DMS79 (cell line): ENCODE measurements around the gene GPN1.
A peak's percentile ranks its signal among the peaks of the same experiment; 100 is the strongest.
"Not testable (repeated sequence)": the region's sequence is repeated elsewhere in the genome, so short reads cannot be mapped to it uniquely, and the experiment has no call there.

Experiments
- DNase-seq: peaks from one replicate; lab custom pipeline; 2025; lab: John Stamatoyannopoulos, UW

Gene GPN1

GRCh38 chr2:27627963-27628766 is 685 bp upstream of the GPN1 start:
- DNase-seq: no peak

- not testable (repeated sequence) for DNase-seq
Observed at GRCh38 chr2:27630257-27630656, 1.4 kb downstream of the GPN1 start.

- no peak for DNase-seq
Observed at GRCh38 chr2:27634291-27634690, 5.4 kb downstream of the GPN1 start.

- DNase-seq: no peak
Observed at GRCh38 chr2:27636766-27637165, 7.9 kb downstream of the GPN1 start.

DNA sequence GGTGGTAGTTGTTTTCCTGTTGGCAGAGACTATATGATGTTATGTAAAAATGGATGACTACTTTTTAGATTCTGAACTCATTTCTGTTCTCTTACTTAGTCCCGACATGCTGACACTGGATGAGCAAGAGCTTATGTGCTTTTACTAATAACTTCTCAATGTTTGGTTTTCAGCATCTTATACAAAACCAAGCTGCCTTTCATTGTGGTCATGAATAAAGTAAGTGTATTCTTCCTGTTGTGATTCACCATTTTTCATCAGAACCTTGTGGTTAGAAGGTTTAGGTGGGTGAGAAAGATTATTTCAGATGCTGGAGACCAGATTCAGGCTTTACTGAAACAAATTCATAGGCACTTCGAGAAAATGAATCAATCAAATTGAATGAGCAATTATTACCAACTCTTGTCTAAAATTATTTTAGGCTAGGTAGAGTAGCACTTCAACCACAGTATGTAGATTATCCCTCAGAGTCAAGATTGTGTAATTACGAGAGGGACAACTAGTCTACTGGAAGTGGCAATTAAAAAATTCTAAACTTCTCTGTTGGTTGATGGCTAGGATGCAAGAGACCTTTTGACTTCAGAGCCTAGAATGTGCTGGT is 9.3 kb downstream of the GPN1 start:
- no peak for DNase-seq

- DNase-seq: no peak
Observed at GRCh38 chr2:27638709-27639108, 9.9 kb downstream of the GPN1 start.

DNA sequence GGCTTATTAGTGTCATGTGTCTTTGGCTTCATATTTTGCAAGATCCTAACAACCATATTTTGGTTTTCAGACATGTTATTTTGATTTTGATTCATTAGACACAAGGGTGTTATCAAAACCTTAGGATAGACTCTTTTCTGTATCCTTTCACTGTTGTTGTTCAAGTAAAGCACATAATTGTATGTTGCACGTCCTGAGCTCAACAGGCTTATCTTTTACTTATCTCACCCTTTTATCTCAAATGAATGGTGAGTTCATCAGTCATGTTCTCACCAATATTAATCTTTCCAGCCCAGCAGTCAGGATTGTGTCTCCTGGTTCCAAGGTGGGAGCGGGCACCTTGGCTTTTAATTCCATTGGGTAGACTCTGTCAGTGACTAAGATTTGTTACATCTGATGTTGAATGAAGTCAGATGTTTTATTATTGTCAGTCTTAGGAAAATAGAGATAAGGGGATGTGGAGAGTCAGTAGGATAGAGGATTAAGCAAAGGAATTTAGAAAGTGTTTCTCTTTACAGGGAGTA is 11.9 kb downstream of the GPN1 start:
- no peak for DNase-seq

DNA sequence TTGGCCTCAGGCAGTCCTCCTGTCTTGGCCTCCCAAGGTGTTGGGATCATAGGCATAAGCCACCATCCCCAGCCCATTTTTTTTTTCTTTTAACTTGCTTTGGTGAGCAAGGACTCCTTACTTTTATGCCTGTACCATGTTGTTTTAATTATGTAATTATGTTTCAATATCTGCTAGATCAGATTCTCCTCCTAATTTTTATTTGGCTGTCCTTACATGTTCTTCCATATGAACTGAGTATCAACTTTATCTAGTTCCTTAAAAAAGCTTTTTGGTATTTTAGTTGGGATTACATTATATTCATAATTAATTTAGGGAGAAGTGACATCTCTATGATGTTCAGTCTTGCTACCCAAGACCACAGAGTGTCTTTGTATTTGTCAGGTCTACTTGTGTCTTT is 16.3 kb downstream of the GPN1 start:
- DNase-seq: no peak

DNA sequence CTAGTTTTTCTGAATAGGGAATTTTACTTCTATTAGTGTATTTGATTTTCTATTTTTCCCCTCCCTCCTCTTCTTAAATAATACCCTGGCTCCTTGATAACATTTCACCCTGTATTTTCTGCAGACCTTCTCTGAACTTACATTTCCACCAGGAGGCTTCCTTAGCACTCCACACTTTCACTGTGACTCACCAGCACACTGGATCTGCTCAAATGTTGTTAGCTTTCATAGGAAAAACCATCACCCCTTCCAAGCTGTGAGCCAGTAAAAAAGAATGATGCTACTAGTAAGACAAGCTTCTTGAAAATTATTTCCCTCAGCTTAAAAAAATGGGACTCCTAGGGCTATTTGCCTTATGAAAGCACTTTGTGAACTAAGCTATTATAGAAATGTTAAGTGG is 18.4 kb downstream of the GPN1 start:
- no peak for DNase-seq

GRCh38 chr2:27647737-27648136 is 18.9 kb downstream of the GPN1 start:
- DNase-seq: no peak

- DNase-seq: no peak
Observed at GRCh38 chr2:27651056-27651455, 22.2 kb downstream of the GPN1 start.

GRCh38 chr2:27652341-27652740 is 23.5 kb downstream of the GPN1 start:
- DNase-seq: no peak

DNA sequence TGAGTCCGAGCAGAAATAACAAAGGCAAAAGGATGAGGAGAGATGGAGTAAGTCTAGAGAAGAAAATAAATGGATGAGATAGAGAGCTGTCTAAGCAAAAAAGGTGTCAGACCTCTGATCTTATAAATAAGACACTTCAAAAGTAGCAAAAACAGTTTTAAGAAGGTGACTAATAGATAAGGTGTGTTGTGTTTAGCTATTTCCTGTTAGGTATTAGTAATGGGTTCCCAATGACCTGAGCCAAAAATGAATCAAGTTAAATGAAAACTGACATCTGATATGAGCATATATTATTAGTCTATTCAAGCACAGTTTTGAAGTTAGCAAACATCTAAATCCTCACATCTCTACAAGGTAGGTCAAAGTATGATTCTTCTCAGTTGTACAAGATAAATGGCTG is 23.9 kb downstream of the GPN1 start:
- DNase-seq: no peak

GRCh38 chr2:27653397-27653796 is 24.5 kb downstream of the GPN1 start:
- DNase-seq: no peak

- no peak for DNase-seq
Observed at GRCh38 chr2:27655155-27655951, 26.5 kb downstream of the GPN1 start.

- no peak for DNase-seq
Observed at GRCh38 chr2:27661371-27661770, 32.5 kb downstream of the GPN1 start.

DNA sequence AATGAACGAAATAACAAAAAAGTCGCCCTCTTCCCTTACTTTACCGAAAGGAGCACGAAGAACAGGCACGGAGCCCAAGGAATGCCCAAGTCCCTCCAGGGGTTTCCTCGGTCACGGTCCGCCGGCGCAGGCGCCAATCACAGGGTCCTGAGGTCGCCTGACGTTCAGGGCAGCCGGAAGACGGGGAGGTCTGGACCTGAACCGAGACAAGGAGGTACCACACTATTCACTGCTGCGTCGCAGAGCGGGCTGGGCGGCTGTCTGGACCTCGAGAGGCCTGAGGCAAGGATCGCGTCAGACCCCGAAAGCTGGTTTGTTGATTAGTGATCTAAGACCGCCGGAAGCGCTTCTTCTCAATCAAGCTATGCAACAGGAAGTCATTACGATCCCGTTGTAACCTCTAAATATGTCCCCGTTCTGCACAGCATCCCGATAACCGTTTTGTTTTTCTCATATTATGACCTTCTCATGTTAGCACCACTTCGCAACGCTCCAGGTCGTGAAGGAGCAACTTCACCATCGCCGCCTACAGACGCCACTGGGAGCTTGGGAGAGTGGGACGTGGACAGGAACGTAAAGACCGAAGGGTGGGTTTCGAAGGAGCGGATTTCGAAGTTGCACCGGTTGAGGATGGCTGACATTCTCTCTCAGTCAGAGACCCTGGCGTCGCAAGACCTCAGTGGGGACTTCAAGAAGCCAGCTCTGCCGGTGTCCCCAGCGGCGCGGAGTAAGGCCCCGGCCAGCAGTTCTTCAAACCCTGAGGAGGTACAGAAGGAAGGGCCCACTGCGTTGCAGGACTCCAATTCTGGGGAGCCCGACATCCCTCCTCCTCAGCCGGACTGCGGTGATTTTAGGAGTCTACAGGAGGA is 34.7 kb downstream of the GPN1 start, which contains the start of the genes SLC4A1AP and SUPT7L:
TSS of gene SLC4A1AP (plus strand) at position 605 of the 869 bp plus-strand sequence. CDS start at position 631, 26 bp downstream.
TSS of gene SUPT7L (minus strand) at position 330 of the 869 bp plus-strand sequence. CDS start 1,422 bp downstream, outside the sequence.
- peak; percentile 76 for DNase-seq

DNA sequence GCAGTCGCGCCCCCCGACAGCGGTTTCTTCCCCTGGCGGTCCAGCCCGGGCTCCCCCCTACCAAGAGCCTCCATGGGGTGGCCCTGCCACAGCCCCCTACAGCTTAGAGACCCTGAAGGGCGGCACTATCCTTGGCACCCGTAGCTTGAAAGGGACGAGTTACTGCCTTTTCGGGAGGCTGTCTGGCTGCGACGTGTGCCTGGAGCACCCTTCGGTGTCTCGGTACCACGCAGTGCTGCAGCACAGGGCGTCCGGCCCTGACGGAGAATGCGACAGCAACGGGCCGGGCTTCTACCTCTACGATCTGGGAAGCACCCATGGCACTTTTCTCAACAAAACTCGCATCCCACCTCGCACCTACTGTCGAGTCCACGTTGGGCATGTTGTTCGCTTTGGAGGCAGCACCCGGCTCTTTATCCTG is 35.3 kb downstream of the GPN1 start:
- DNase-seq: no peak

DNA sequence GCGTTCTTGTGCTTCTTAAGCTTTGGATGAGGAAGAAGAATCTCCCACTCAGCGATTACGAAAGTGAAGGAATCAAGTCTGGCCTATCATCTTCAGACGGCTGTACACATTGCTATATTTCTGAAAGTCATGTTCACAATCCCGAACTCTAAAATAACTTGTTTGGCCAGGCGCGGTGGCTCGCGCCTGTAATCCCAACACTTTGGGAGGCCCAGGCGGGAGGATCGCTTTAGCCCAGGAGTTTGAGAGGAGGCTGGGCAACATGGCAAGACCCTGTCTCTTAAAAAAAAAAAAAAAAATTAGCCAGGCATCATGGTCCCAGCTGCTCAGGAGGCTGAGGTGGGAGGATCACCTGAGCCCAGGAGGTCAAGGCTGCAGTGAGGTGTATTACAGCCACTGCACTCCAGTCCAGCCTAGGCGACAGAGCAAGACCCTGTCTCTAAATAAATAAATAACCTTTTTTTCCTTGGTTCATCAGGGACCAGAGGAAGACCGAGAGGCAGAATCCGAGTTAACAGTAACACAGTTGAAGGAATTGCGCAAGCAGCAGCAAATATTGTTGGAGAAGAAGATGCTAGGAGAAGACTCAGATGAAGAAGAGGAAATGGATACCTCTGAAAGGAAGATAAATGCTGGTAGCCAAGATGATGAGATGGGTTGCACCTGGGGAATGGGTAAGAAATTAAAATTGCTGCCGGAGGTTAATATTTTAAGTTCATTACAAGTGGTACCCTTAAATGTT is 35.9 kb downstream of the GPN1 start:
- DNase-seq: no peak

- DNase-seq: no peak
Observed at GRCh38 chr2:27667446-27667845, 38.6 kb downstream of the GPN1 start.

DNA sequence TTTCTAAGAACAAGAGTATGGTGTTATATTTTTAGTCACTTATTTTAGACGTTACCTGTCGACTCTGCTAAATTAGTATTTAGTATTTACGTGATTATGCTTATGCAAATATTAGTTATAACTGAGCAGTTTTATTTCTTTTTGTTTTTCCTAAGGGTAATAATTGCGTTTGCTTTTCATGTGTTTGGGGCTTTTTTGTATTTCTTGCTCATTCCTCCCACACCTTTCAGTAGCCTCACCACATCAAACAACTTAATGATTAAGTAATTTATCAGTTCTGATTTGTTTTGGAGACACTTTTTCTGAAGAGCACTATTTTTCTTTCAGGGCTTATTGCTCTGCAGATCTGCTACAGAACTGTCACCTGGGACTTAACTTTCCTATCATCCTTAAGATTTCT is 42.4 kb downstream of the GPN1 start:
- DNase-seq: no peak
